Measurements from ENCODE around the gene PTPDC1.
A peak's percentile ranks its signal among the peaks of the same experiment; 100 is the strongest.

The PTPDC1 gene

DNA sequence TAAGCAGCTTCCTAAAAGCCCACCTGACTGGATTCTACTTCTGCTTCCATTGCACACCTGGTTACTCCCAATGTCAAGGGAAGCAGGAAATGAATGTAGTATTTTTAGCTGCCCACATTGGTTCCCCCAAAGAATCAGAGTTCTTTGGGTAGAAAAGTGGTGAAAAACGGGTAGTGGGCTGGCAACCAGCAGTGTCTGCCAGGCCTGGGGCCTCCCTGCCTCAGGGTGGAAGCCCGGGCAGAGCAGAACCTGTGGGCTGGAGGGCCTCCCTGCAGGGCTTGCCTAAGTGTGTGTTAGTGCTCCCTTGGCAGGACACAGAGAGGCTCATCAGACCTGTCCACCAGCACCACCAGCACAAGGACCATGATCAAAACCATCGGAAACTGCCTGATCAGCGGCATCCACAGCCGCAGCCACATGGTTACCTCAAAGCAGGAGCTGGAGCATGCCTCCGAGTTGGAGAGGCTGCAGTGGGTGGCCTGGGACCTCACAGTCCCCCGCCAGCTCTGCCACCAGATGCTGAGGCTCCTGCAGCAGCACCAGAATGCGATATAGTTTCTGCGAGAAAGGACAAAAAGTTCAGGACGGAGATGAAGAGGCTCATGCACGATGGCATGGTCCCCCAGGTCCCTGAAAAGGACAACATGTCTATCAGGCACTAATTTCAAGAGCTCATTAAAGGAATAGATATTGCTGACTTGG, 72.2 kb downstream of the PTPDC1 start:
- DNase-seq (ENCODE audit: low read depth) = no peak
- TF ChIP-seq, protein P1, sequence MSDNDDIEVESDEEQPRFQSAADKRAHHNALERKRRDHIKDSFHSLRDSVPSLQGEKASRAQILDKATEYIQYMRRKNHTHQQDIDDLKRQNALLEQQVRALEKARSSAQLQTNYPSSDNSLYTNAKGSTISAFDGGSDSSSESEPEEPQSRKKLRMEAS (IDR thresholded peaks at IDR 0.05; ENCODE audit: low read depth, low read length) = no peak
- no peak for TF ChIP-seq MYC (IDR thresholded peaks at IDR 0.05; ENCODE audit: low read depth, low read length)
- no peak for TF ChIP-seq CTCF (IDR thresholded peaks at IDR 0.05; ENCODE audit: low read depth, low read length)
- TF ChIP-seq POLR2A (IDR thresholded peaks at IDR 0.05; ENCODE audit: extremely low read depth, insufficient read length) = no peak
- H3K4me3 ChIP-seq (ENCODE audit: low read depth, low read length) = no peak overlapping the region

DNA sequence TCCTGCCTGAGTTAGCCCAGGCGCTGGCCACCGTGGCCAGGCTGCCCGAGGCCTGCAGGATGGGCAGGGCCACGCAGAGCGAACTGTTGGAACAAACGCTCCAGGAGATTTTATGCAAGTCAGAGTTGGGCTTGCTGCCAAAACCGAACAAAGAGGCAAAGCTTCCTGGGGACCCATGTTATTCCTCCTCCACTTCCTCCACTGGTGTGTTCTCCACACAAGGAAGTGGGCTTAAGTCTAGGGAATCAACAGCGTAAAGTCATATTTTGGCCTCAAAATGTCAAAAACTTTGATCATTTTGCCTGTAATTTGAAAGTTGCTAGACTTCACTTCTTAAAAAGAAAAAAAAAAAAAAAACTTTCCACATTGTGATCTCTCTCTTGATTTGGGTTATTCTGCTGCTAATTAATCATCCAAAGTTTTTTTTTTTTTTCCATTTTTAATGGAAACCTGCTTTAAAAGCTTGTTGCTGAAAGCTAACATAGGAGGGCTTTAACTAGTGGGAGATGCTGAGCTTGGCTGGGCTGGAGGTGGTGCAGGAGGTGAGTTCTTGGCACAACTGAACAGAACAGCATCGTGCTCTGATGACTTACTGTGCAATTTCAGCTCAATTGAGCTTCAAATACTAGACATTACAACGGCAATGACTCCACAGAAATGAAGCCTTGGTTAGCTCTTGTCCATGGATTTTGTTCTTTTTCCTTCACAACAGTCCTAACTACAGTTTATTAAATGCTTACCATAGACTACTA, 73.0 kb downstream of the PTPDC1 start:
- DNase-seq (ENCODE audit: low read depth) = peak; percentile 37
- TF ChIP-seq CTCF (IDR thresholded peaks at IDR 0.05; ENCODE audit: low read depth, low read length) = no peak
- TF ChIP-seq, protein P1 (IDR thresholded peaks at IDR 0.05; ENCODE audit: low read depth, low read length) = no peak
- TF ChIP-seq POLR2A (IDR thresholded peaks at IDR 0.05; ENCODE audit: extremely low read depth, insufficient read length) = no peak
- no peak for TF ChIP-seq MYC (IDR thresholded peaks at IDR 0.05; ENCODE audit: low read depth, low read length)
- H3K4me3 ChIP-seq (ENCODE audit: low read depth, low read length) = no peak overlapping the region
